ENCODE measurements around the gene FAM81A. TPM values are rescaled to one million over a fixed set of nuclear protein-coding genes. Genes with fewer than 3 reads are reported as not detected.

The FAM81A gene
- total RNA-seq, 4 donors from 2014 or later, result 0.15 to 1.3 (median 0.68) TPM

DNA sequence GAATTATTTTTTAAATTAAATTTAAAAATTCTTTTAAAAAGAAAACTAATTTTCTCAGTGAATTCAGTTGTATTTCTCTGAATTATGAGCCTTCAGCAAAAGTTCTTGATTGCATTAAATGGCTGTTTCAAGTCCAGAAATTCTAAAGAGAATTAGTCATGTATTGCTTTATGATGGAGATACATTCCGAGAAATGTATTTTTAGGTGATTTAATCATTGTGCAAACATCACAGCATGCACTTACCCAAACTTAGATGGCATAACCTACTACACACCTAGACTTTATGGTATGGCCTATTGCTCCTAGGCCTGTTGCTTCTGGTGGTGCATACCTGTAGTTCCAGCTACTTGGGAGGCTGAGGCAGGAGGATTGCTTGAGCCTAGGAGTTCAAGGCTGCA, 129.3 kb downstream of the FAM81A start:
- Histone ChIP-seq H3K36me3 (no peaks in the 10 kb centered on the region), H3K4me3 (no peak overlapping the region), H3K27me3 (no peaks in the 10 kb centered on the region), H3K4me1 (no peaks in the 10 kb centered on the region), H3K27ac (no peak overlapping the region), H3K9me3 (peaks cover 0 to 23% (median 0%) of the 10 kb centered on the region in 3 donors)
- ATAC-seq, result no peak
- WGBS, 2 donors (ENCODE audit: low coverage in 1 of 2), result 94 to 100% methylated on average over 1 of the region's 1 CpG
- TF ChIP-seq POLR2AphosphoS5 (IDR thresholded peaks at IDR 0.05), result no peak
- TF ChIP-seq EP300 (IDR thresholded peaks at IDR 0.05), result no peak
- TF ChIP-seq, protein P1, sequence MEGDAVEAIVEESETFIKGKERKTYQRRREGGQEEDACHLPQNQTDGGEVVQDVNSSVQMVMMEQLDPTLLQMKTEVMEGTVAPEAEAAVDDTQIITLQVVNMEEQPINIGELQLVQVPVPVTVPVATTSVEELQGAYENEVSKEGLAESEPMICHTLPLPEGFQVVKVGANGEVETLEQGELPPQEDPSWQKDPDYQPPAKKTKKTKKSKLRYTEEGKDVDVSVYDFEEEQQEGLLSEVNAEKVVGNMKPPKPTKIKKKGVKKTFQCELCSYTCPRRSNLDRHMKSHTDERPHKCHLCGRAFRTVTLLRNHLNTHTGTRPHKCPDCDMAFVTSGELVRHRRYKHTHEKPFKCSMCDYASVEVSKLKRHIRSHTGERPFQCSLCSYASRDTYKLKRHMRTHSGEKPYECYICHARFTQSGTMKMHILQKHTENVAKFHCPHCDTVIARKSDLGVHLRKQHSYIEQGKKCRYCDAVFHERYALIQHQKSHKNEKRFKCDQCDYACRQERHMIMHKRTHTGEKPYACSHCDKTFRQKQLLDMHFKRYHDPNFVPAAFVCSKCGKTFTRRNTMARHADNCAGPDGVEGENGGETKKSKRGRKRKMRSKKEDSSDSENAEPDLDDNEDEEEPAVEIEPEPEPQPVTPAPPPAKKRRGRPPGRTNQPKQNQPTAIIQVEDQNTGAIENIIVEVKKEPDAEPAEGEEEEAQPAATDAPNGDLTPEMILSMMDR (IDR thresholded peaks at IDR 0.05), result no peak
- TF ChIP-seq POLR2A (IDR thresholded peaks at IDR 0.05), result no peak

DNA sequence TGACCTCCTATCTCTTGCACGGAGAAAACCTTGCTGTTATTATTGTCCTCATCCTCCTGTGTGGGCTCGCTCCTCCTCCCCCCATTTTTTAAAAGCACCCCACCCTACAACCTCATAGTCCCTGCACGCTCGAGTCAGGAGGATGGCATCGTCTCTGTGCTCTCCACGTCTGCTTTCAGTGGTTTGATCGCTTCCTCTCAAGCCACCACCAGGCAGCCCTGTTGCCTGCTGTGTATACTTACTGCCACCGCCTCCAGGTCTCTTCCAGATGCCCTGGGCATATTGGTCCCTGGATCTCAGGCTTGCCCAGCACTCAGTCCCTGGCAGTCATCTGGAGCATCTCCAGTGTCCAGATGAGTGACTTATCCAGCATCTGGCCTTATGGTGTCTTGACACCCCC, 131.5 kb downstream of the FAM81A start:
- Histone ChIP-seq H3K27ac (no peak overlapping the region), H3K27me3 (no peaks in the 10 kb centered on the region), H3K9me3 (peaks cover 0 to 22% (median 0%) of the 10 kb centered on the region in 3 donors), H3K4me1 (no peaks in the 10 kb centered on the region), H3K4me3 (no peak overlapping the region), H3K36me3 (no peaks in the 10 kb centered on the region)
- WGBS, 2 donors (ENCODE audit: low coverage in 1 of 2), result 79% methylated on average over 8 of the region's 8 CpGs; no CpG with 5 or more reads in 1 of the 2 donors
- no peak for ATAC-seq
- TF ChIP-seq POLR2A (IDR thresholded peaks at IDR 0.05) (no peak), POLR2AphosphoS5 (IDR thresholded peaks at IDR 0.05) (no peak), EP300 (IDR thresholded peaks at IDR 0.05) (no peak)
- TF ChIP-seq, protein P1 (IDR thresholded peaks at IDR 0.05), result no peak

DNA sequence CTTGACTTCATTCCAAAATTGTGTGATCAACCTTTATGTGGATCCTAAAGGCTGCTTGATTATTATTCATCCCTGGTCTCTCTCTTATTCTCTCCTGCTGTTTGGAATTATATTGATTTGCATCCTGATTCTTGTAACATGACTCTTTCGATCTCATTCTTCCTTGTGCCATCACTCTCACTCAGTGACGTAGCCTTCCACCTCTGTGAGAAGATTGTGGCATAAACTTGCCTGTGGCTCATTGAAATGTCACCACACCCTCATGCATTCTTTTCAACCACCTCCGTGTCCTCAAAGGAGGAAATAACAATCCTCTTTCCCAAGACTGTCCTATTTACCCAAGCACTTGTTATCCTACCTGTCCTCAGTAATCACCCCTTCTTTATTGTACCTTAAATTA, 132.3 kb downstream of the FAM81A start:
- TF ChIP-seq POLR2AphosphoS5 (IDR thresholded peaks at IDR 0.05) (no peak), POLR2A (IDR thresholded peaks at IDR 0.05) (no peak), EP300 (IDR thresholded peaks at IDR 0.05) (no peak)
- TF ChIP-seq, protein P1 (IDR thresholded peaks at IDR 0.05), result no peak
- peaks cover 0 to 14% (median 0%) of the 10 kb centered on the region in 3 donors for H3K9me3 ChIP-seq
- H3K27me3 ChIP-seq, result no peaks in the 10 kb centered on the region
- ATAC-seq, result no peak
- no peaks in the 10 kb centered on the region for H3K4me1 ChIP-seq
- H3K27ac ChIP-seq, result no peak overlapping the region
- no peaks in the 10 kb centered on the region for H3K36me3 ChIP-seq
- H3K4me3 ChIP-seq, result no peak overlapping the region
- WGBS, 2 donors (ENCODE audit: low coverage in 1 of 2), result 66 to 73% methylated on average over 3 of the region's 3 CpGs

DNA sequence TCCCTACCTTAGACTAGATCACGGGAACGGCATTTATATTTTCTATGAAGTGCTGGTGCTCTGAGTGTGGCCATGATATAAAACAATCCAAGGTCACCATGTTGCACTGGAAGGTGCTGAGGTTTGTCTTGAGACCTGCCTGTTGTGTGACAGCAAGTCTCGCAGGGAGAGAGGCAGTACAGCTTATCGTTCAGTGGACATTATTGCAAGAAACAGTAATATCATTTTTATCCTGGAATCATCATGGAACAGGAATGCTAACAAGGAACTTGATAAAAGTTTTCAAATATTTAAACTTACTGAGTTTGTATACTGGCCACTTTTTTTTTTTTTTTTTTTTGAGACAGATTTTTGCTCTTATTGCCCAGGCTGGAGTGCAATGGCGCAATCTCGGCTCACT, 133.6 kb downstream of the FAM81A start:
- Histone ChIP-seq H3K27ac (no peak overlapping the region), H3K36me3 (no peaks in the 10 kb centered on the region), H3K4me3 (no peak overlapping the region), H3K9me3 (peaks cover 0 to 2% (median 0%) of the 10 kb centered on the region in 3 donors), H3K27me3 (no peaks in the 10 kb centered on the region), H3K4me1 (no peaks in the 10 kb centered on the region)
- 93 to 96% methylated on average over 3 to 6 of the region's 6 CpGs for WGBS, 2 donors (ENCODE audit: low coverage in 1 of 2)
- no peak for ATAC-seq
- TF ChIP-seq, protein P1 (IDR thresholded peaks at IDR 0.05), result no peak
- TF ChIP-seq POLR2AphosphoS5 (IDR thresholded peaks at IDR 0.05), result no peak
- TF ChIP-seq POLR2A (IDR thresholded peaks at IDR 0.05), result no peak
- TF ChIP-seq EP300 (IDR thresholded peaks at IDR 0.05), result no peak

Small RNA genes within 50 kb of the gene (small RNA-seq; reads per million reads assigned to genes)
- gene RF00019, result 0 reads per million in 4 donors

Other genes starting within 250 kb of the FAM81A start
- gene LDHAL6B, start 231.3 kb upstream of the FAM81A start, total RNA-seq, result under 1 TPM in 1 of 4 donors, not detected in 3; 0.54 TPM
- 10 to 100 TPM; 49.7 to 76.1 (median 65.6) TPM for gene MYO1E, start 65.3 kb upstream of the FAM81A start, total RNA-seq
- 1 to 10 TPM in 1 of 4 donors, not detected in 3; 2.3 TPM for gene GCNT3, start 173.6 kb downstream of the FAM81A start, total RNA-seq
- 10 to 100 TPM; 31.8 to 66.3 (median 38.6) TPM for gene GTF2A2, start 219.3 kb downstream of the FAM81A start, total RNA-seq

Data from gastroesophageal sphincter (tissue), 4 donors.